Endothelial cell of umbilical vein (primary cell): ENCODE data around the gene LMAN1L.

Experiments
- CTCF ChIP-seq, 2 donors: IDR thresholded peaks; 1 replicate in 1 of 2; 2 replicates in 1 of 2; pipeline ENCODE4 v1.5.1; 2011; ENCODE audit warnings: low read length in 2 of 2, mild to moderate bottlenecking in 2 of 2, moderate library complexity in 2 of 2, control low read depth in 1 of 2, inconsistent platforms in 1 of 2, low read depth in 1 of 2; ENCODE audit not compliant: insufficient read depth in 1 of 2; ENCODE audit errors: extremely low read depth in 1 of 2
- EZH2 ChIP-seq: IDR thresholded peaks from 2 replicates; pipeline ENCODE4 v1.6.1; 2012; ENCODE audit warnings: borderline replicate concordance, low read depth, mild to moderate bottlenecking, moderate library complexity, low read length, inconsistent platforms; ENCODE audit not compliant: severe bottlenecking
- FOS ChIP-seq: IDR thresholded peaks from 2 replicates; pipeline ENCODE4 v1.6.1; 2011; ENCODE audit warnings: mild to moderate bottlenecking, low read length, moderate library complexity, borderline replicate concordance; ENCODE audit not compliant: insufficient read depth
- GATA2 ChIP-seq: IDR thresholded peaks from 2 replicates; pipeline ENCODE4 v1.7.0; 2011; ENCODE audit warnings: low read depth, mild to moderate bottlenecking, moderate library complexity, mixed read lengths, low read length; ENCODE audit not compliant: insufficient read length, insufficient read depth
- JUN ChIP-seq: IDR thresholded peaks from 2 replicates; pipeline ENCODE4 v1.6.1; 2011; ENCODE audit warnings: borderline replicate concordance, low read depth; ENCODE audit not compliant: insufficient read length, insufficient read depth
- MYC ChIP-seq: IDR thresholded peaks from one replicate; pipeline ENCODE4 v1.6.1; 2011; ENCODE audit warnings: mild to moderate bottlenecking, low read depth, low read length
- POLR2A ChIP-seq: IDR thresholded peaks from 2 replicates; pipeline ENCODE4 v1.6.1; 2012; ENCODE audit warnings: low read depth, mild to moderate bottlenecking, control low read depth, low read length
- POLR2AphosphoS5 ChIP-seq: IDR thresholded peaks from 2 replicates; pipeline ENCODE4 v1.6.1; 2012; ENCODE audit warnings: low read depth, mild to moderate bottlenecking, control low read depth, low read length, moderate library complexity; ENCODE audit not compliant: insufficient read depth
- TF ChIP-seq, protein P1 (sequence below): IDR thresholded peaks from 2 replicates; pipeline ENCODE4 v1.6.1; 2011; ENCODE audit not compliant: insufficient read depth, insufficient read length

- TF ChIP-seq POLR2A (no peak), EZH2 (no peak), CTCF (IDR thresholded peaks at IDR 0.05; ENCODE audit: extremely low read depth in 1 of 2, insufficient read depth in 1 of 2, low read depth in 1 of 2, low read length in 2 of 2) (peak; percentile 93 to 98), GATA2 (no peak), POLR2AphosphoS5 (no peak), JUN (no peak), MYC (no peak), FOS (no peak)
- TF ChIP-seq, protein P1, sequence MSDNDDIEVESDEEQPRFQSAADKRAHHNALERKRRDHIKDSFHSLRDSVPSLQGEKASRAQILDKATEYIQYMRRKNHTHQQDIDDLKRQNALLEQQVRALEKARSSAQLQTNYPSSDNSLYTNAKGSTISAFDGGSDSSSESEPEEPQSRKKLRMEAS = no peak
These were observed 12.6 kb upstream of the LMAN1L start for GRCh38 chr15:74799856-74800558.
